HL-60 (cell line): ENCODE measurements around the gene TAPBP.
A peak's percentile ranks its signal among the peaks of the same experiment; 100 is the strongest.
"Not testable (repeated sequence)": the region's sequence is repeated elsewhere in the genome, so short reads cannot be mapped to it uniquely, and the experiment has no call there.

ENCODE experiments used
- DNase-seq, 2 experiments: peaks; one replicate each; pipeline ENCODE4 v3.0.0-alpha.2; 2010 to 2020; ENCODE audit warnings: low read depth in 1 of 2, low spot score in 1 of 2
- H3K27ac ChIP-seq: fragments of 250-450 bp; sonication (Bioruptor Pico); replicated peaks from 2 replicates; pipeline ENCODE4 v1.5.1; 2020; ENCODE audit warnings: mild to moderate bottlenecking, moderate library complexity
- H3K27me3 ChIP-seq: fragments of 250-450 bp; sonication (Bioruptor Pico); 2 replicates; pipeline ENCODE4 v1.5.1; 2021; ENCODE audit warnings: mild to moderate bottlenecking, moderate library complexity; ENCODE audit not compliant: insufficient read depth, poor library complexity, severe bottlenecking
- H3K4me3 ChIP-seq: replicated peaks from 2 replicates; pipeline ENCODE4 v1.5.1; 2011; ENCODE audit warnings: mild to moderate bottlenecking, control low read depth, low read length; ENCODE audit not compliant: insufficient read depth
- GABPA ChIP-seq: IDR thresholded peaks from 2 replicates; pipeline ENCODE4 v1.6.1; 2012; ENCODE audit warnings: low read depth
- POLR2AphosphoS5 ChIP-seq: IDR thresholded peaks from 2 replicates; pipeline ENCODE4 v1.6.1; 2012; ENCODE audit warnings: low read depth
- SPI1 ChIP-seq: IDR thresholded peaks from 2 replicates; pipeline ENCODE4 v1.6.1; 2012; ENCODE audit warnings: low read depth, mild to moderate bottlenecking, borderline replicate concordance
- TF ChIP-seq, protein P1 (sequence below): IDR thresholded peaks from one replicate; pipeline ENCODE4 v1.5.1; 2011; ENCODE audit warnings: low read length, control low read depth, inconsistent platforms; ENCODE audit not compliant: insufficient read depth
- TF ChIP-seq, protein P2 (sequence below): IDR thresholded peaks from 2 replicates; pipeline ENCODE4 v1.6.1; 2012; ENCODE audit warnings: low read depth; ENCODE audit not compliant: insufficient replicate concordance

TAPBP gene

DNA sequence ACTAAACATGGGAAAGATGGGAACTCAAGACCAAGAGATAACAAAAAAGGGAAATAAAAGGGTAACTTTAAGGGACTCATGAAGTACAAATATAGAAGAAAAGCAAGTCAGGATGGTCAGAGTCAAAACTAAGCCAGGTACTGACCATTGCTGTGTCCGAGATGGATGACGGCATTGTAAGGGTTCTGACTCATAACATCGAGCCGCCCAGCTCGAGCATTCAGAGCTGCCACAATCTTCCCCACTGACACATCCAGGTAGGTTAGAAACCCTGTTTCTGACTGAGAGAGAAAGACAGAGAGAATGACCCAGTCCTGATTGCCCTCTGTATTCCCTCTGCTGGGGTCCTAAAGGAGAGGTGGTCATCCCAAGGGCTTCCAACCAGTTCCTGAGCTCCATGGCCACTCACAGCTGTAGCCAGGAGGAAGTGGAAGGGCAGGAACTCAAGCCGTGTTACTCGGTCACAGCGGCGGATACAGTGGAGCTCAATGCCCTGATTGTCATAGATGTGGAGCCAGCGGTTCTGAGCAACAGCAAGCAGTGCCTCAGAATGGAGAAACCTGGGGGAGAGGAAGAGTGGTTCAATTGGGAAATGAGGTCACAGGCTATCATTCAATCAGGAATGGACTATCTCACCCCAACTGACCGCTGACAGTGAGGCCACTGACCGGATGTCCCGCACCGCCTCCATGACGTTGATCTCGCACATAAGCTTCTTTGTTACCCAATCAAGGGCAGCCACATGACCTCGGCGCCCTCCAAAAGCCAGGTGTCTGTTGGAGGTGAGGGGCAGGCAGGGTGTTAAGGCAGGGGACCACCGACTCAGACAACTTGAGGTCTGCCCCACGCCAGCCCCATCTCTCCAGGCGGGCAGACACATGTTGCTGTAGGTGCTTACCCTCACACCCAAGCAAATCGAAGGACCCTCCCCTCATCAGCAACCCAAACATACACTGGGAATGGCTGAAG is 26.6 kb downstream of the TAPBP start:
- no peak overlapping the region for H3K4me3 ChIP-seq
- H3K27ac ChIP-seq: no peak overlapping the region
- TF ChIP-seq, protein P1, sequence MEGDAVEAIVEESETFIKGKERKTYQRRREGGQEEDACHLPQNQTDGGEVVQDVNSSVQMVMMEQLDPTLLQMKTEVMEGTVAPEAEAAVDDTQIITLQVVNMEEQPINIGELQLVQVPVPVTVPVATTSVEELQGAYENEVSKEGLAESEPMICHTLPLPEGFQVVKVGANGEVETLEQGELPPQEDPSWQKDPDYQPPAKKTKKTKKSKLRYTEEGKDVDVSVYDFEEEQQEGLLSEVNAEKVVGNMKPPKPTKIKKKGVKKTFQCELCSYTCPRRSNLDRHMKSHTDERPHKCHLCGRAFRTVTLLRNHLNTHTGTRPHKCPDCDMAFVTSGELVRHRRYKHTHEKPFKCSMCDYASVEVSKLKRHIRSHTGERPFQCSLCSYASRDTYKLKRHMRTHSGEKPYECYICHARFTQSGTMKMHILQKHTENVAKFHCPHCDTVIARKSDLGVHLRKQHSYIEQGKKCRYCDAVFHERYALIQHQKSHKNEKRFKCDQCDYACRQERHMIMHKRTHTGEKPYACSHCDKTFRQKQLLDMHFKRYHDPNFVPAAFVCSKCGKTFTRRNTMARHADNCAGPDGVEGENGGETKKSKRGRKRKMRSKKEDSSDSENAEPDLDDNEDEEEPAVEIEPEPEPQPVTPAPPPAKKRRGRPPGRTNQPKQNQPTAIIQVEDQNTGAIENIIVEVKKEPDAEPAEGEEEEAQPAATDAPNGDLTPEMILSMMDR: no peak
- TF ChIP-seq POLR2AphosphoS5 (no peak), SPI1 (no peak), GABPA (no peak)
- TF ChIP-seq, protein P2, sequence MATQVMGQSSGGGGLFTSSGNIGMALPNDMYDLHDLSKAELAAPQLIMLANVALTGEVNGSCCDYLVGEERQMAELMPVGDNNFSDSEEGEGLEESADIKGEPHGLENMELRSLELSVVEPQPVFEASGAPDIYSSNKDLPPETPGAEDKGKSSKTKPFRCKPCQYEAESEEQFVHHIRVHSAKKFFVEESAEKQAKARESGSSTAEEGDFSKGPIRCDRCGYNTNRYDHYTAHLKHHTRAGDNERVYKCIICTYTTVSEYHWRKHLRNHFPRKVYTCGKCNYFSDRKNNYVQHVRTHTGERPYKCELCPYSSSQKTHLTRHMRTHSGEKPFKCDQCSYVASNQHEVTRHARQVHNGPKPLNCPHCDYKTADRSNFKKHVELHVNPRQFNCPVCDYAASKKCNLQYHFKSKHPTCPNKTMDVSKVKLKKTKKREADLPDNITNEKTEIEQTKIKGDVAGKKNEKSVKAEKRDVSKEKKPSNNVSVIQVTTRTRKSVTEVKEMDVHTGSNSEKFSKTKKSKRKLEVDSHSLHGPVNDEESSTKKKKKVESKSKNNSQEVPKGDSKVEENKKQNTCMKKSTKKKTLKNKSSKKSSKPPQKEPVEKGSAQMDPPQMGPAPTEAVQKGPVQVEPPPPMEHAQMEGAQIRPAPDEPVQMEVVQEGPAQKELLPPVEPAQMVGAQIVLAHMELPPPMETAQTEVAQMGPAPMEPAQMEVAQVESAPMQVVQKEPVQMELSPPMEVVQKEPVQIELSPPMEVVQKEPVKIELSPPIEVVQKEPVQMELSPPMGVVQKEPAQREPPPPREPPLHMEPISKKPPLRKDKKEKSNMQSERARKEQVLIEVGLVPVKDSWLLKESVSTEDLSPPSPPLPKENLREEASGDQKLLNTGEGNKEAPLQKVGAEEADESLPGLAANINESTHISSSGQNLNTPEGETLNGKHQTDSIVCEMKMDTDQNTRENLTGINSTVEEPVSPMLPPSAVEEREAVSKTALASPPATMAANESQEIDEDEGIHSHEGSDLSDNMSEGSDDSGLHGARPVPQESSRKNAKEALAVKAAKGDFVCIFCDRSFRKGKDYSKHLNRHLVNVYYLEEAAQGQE: no peak
- no peaks in the 10 kb centered on the region for H3K27me3 ChIP-seq
- DNase-seq: no peak

DNA sequence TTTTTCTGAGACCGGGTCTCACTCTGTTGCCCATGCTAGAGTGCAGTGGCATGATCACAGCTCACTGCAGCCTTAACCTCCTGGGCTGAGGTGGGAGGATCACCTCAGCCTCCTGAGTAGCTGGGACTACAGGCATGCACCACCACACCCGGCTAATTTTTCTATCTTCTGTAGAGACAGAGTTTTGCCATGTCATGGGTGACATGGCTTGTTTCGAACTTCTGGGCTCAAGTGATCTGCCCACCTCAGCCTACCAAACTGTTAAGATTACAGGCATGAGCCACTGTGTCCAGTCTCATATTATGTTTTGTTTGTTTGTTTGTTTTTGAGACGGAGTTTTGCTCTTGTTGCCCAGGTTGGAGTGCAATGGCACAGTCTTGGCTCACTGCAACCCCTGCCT is 28.7 kb downstream of the TAPBP start:
- not testable (repeated sequence) for H3K27ac ChIP-seq, H3K27me3 ChIP-seq, DNase-seq, H3K4me3 ChIP-seq

DNA sequence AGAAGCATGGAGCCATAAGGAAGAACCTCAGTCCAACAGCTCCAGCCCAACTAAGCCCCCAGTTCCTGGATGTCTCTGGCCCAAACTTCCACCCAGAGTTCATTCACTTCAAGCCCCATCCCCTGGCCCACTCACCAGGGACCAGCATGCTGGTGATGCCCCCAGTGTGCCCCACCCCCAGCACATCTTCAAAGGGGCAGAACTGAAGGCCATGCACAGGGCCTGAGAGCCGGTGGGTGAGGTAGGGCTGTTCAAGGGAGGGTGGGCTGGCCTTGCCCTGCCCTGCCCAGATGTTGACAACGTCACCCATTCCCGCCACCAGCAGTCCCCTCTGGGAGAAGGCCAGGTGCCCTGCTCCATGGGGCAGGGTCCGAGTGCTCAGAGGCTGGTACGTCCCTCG is 33.3 kb downstream of the TAPBP start:
- no peak for DNase-seq
- Histone ChIP-seq H3K27ac (no peak overlapping the region), H3K27me3 (no peaks in the 10 kb centered on the region), H3K4me3 (no peak overlapping the region)
- TF ChIP-seq POLR2AphosphoS5: no peak

DNA sequence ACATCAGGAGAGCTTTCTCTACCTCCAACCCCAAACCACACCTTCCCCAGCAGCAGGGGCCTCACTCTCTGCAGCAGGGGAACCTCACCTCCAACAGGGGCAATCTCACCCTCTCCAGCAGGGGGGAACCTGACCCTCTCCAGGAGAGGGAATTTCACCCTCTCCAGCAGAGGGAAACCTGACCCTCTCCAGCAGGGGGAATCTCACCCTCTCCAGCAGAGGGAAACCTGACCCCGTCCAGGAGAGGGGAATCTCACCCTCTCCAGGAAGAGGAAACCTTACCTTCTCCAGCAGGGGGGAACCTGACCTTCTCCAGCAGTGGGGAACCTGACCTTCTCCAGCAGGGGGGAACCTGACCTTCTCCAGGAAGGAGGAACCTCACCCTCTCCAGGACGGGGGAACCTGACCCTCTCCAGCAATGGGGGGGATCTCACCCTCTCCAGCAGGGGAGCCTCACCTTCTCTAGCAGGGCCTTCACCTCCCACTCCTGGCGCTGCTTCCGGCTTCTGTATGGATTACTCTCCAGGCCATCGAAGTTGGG is 33.8 kb downstream of the TAPBP start:
- Histone ChIP-seq H3K27me3 (no peaks in the 10 kb centered on the region), H3K4me3 (no peak overlapping the region), H3K27ac (no peak overlapping the region)
- TF ChIP-seq, protein P1: peak; percentile 44
- TF ChIP-seq SPI1: no peak
- TF ChIP-seq, protein P2: no peak
- peak in 1 of 2 experiments; percentile 49 for DNase-seq
